ENCODE data around the gene IZUMO4.

DNA sequence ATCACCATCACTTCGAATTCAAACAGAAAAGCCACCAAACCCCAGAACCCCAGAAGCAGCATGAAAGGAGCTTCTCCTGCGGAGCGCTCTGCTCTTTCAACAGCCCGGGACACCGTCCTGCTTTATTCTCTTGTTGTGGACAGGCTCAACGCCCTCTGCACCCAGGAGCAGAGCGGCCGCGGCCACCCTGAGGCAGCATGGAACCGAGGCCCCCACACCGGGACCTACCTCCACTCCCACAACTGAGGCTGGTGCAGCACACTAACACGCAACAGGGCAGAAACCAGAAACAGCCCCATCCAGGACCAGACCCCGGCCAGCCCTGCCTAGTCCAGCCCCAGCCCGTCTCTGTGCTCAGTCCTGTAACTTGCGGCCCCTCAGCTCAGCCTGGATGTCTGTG, 47.5 kb downstream of the IZUMO4 start:
- TF ChIP-seq GATA3 (IDR thresholded peaks at IDR 0.05; ENCODE audit: low read depth, low read length) (no peak), GATA2 (IDR thresholded peaks at IDR 0.05; ENCODE audit: low read depth, low read length) (no peak)

All from SH-SY5Y (cell line).